H4 (cell line): Measurements from ENCODE around the gene EFNA1. TPM values are rescaled to one million over a fixed set of nuclear protein-coding genes. Genes with fewer than 3 reads are reported as not detected.

Experiments used
- DNase-seq: peaks from one replicate; pipeline ENCODE4 v3.0.0-alpha.2; 2015; ENCODE audit warnings: low spot score
- total RNA-seq: library from RNA; depleted of rRNA; stranded (reverse); fragments of >200 nt; shearing (Covaris generic); gene quantifications from 2 replicates; pipeline ENCODE4 v1.2.3, GENCODE V29; 2014; rRNA removed

EFNA1 gene
- total RNA-seq, 1 experiment from 2014 or later, result 28.0 TPM

DNA sequence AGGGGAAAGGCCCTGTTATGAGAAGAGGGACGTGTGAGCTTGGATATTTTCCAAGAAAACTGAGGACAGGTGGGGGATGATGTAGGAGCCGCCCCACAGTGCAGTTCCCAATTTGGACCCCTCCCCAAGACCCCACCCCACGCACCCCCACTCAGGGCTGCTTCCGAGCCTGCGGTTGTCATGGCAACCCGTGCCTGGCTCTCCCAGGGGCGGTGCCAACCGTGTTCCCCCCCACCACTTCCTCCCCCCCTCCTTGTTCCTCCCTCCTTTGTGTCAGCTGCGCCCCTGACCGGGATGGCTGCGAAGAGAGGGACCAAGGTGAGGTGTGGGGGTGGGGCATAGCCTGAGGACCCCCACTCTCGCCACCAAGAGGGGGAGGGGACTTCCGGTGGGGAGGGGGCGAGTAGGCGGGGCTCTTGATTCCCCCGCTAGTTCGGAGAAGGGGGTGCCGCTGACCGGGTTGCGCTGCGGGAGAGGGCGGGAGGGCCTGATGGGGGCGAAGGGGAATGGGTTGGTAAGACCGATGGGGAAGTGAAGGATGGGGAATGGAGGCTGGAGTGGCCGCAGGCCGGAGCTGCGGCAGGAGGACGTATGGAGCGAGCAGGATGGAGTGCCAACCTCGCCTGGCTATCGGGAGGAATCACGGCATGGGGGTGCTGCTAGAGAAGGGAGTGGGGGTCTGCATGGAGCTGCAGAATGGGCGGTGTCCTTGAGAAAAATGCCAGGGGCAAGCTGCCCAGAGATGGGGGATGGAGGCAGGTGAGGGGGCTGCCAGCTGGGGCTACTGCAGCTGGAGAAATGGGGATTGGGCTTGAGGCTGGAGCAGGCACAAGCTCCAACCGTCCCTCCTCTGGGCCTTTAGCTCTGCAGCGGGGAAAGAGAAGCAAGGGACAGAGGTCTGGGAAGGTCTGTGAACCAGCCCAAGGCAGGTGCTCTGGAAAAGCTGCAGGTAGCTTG lies 46.9 kb downstream of the EFNA1 start:
- DNase-seq, result no peak

DNA sequence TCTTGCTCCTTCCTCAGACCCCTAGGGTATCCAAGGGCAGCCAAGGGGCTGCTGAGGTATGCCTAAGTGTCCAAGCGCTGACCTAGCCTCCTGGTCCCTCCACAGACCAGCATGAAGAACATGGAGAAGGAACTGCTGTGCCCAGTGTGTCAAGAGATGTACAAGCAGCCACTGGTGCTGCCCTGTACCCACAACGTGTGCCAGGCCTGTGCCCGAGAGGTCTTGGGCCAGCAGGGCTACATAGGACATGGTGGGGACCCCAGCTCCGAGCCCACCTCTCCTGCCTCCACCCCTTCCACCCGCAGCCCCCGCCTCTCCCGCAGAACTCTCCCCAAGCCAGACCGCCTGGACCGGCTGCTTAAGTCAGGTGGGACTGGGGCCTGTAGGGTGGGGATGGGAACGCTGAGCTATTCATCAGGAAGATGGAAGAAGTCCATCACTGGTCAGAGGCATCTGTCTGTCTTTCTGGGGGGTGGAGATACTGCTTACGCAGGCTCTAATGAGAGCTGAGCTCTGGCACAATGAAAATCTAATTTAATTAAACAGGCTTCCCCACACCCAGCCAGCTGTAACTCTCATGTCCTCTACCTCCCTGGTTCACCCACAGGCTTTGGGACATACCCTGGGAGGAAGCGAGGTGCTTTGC lies 47.7 kb downstream of the EFNA1 start:
- DNase-seq, result no peak

DNA sequence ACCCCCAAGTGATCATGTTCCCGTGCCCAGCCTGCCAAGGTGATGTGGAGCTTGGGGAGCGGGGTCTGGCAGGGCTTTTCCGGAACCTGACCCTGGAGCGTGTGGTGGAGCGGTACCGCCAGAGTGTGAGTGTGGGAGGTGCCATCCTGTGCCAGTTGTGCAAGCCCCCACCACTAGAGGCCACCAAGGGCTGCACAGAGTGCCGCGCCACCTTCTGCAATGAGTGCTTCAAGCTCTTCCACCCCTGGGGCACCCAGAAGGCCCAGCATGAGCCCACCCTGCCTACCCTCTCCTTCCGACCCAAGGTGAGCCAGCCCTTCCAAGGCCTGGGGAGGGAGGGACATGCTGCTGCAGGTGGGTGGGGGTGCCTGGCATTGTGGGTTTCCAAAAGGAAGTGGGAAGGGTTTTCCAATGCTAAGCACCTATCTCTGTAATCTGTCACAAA lies 48.3 kb downstream of the EFNA1 start:
- DNase-seq, result peak; percentile 15

DNA sequence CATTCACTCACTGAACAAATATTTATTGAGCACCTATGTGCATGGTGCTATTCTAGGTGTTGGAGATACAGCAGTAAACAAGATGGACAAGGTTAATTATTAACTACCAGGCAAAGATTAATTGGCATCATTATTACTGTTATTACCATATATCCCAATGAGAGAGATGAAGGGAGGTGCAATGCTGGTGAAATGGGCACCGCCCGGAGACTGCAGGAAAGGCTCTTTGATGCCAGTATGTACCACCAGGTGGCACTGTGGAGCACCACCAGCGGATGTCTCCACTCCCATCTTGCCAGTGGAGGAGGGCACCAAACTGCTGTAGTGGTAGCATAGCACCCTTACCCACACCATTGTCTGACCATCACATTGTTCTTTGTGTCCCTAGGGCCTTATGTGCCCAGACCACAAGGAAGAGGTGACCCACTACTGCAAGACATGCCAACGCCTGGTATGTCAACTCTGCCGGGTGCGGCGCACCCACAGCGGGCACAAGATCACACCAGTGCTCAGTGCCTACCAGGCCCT lies 48.9 kb downstream of the EFNA1 start:
- peak; percentile 71 for DNase-seq

DNA sequence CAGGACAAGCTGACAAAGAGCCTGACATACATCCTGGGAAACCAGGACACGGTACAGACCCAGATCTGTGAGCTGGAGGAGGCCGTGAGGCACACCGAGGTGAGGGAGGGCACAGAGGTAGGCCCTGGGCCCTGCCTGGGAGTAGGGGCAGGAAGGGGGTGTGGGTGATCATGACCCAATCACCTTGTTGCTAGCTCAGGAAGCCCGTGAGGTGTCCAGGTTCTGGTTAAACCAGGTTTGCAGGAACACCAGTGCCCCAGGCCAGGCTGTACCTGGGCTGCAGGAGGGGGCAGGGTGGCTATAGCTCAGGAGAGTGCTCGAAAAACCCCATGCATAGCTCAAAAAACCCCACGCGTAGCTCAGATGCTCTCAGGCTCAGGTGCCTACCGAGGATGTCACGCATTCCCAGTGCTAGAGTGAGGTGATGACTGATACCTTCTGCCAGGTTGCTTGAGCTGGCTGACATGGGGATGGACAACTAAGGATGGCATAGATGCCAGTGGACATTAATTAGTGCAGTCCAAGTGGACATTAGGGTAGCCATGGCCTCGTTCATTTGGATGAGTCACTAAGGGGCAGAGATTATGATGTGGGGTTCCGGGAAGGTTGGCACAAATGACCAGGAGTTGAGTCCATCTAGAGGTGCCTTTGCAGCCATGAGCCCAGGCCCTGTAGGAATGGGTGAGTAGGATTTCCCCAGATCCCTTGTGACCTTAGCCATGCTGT lies 49.7 kb downstream of the EFNA1 start:
- DNase-seq, result peak; percentile 3

DNA sequence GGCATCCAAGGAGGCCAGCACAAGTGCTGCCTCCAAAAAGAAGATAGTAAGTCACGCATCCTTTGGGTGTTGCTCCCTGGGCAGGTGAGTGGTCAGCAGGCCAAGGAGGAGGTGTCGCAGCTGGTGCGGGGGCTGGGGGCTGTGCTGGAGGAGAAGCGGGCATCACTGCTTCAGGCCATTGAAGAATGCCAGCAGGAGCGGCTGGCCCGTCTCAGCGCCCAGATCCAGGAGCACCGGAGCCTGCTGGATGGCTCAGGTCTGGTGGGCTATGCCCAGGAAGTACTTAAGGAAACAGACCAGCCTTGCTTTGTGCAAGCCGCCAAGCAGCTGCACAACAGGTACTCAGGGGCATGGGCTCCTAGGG lies 50.2 kb downstream of the EFNA1 start:
- DNase-seq, result no peak

DNA sequence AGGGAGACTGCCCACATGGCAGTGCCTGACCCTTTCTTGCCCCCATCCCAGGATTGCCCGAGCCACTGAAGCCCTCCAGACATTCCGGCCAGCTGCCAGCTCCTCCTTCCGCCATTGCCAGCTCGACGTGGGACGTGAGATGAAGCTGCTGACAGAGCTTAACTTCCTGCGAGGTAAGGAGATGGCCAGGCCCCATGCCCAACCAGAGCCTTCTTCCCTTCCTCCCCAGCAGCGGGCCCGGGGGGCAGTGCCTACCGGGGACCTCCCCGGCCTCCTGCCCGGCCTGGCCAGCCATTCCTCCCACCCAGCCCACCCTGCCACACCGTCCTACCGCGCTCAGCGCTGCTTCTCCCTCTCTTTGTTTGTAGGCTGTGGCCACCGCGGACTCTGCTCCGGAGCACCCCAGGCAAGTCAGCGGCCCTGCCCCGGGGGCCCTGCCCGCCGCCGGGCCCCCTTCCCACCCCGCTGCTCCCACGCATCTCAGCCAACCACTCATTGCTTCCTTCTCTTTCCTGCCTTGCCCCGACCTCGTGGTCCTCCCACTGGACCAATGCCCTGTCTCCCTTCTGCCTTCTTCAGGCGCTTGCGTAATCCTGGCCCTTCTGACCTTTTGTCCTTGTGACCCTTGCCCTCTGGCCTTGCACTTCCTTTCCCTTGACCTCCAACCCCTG lies 50.9 kb downstream of the EFNA1 start:
- DNase-seq, result no peak

DNA sequence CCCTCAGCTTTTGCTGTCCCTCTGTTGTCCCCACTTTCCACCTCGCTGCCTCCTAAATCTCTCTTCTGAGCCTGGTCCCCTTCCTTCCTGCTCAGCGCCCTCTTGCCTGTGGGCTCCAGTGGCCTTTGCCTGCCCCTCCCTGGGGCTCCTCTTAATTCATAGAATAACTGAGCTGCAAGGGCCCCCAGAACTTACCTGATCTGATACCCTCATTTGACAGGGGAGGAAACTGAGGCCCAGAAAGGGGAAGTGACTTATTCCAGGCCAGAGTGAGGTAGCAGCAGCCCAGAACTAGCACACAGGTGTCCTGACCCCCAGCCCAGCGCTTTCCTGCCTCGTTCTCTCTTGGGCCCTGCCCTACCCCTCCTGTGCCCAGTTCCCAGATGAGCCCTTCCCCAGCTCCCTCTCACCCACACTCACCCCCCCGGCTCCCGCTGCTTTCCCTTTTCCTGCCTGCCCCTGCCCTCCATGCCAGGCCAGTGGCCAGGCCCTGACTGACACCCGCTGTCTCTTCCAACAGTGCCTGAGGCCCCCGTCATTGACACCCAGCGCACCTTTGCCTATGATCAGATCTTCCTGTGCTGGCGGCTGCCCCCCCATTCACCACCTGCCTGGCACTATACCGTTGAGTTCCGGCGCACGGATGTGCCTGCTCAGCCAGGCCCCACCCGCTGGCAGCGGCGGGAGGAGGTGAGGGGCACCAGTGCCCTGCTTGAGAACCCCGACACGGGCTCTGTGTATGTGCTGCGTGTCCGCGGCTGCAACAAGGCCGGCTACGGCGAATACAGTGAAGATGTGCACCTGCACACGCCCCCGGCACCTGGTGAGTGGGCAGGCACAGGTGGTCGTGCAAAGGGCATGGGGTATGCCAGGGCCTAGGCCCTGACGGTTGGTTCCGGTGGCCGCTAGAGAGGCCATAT lies 51.7 kb downstream of the EFNA1 start:
- DNase-seq, result no peak

DNA sequence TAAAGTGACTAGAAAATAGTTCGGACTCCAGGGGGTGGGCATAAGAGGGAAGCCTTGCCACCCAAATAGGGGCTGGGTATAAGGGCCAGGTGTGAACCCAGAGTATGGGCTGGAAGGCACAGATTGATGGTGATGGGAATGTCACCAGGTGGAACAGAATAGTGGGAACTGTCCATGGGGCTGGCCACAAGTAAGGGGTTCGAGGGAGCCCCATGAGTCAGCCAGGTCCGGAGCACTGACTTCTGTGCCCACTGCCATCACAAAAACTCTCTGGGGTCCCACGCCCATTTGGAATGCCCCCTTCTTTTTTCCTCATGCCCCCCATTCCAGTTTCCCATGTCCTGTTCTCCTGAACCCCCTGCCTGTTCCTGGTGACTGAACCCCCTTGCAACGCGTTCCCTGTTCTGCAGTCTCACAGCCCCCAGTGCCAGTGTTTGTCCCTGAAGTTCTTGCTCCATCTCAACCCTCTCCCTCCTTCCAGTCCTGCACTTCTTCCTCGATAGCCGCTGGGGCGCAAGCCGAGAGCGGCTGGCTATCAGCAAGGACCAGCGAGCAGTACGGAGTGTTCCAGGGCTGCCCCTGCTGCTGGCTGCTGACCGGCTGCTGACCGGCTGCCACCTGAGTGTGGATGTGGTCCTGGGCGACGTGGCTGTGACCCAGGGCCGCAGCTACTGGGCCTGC lies 53.8 kb downstream of the EFNA1 start:
- DNase-seq, result no peak

DNA sequence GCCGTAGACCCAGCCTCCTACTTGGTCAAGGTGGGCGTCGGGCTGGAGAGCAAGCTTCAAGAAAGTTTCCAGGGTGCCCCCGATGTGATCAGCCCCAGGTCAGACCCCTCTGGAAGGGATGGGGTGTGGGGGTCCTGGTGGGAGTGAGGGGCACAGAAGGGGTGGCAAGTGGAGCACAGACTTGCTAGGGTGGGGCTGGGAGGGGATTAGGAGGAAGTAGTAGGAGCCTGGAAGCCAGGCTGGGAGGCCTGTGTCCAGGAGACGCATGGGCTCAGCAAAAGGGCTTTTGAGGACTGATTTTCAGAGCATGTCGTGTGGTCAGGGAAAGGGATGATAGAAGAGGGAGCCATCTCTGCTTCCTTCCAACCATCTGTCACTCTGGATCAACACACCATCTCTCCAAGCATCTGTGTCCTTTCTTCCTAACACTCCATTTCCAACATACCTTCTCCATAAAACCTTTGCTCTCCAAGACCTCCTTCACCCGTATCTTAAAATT lies 54.4 kb downstream of the EFNA1 start:
- DNase-seq, result no peak

DNA sequence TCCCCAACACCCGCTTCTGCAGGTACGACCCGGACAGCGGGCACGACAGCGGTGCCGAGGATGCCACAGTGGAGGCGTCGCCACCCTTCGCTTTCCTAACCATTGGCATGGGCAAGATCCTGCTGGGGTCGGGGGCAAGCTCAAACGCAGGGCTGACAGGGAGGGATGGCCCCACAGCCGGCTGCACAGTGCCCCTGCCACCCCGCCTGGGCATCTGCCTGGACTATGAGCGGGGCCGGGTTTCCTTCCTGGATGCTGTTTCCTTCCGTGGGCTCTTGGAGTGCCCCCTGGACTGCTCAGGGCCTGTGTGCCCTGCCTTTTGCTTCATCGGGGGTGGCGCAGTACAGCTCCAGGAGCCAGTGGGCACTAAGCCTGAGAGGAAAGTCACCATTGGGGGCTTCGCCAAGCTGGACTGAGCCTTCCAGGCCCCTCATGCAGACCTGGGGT lies 56.1 kb downstream of the EFNA1 start:
- DNase-seq, result no peak

DNA sequence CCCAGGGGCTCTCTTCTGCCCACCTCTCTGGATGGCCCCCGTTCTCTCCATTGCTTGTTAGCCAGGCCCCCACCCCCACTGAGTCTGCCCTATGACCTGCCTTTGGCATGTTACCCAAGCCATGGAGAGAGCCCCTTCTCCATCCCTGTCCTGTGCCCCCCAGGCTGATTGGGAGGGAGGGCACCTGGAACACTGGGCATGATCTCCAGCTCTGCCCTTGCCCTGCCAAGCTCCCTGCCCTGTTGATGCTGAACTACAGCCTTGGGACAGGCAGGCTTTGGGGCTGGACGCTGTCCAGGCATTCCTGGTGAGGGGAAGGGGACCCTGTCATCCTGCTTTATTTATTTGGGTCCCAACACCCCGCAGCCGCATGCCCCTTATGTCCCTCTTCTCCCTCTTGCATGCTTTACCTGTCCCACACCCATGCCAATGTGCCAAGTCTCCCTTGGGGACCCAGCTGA lies 56.7 kb downstream of the EFNA1 start:
- DNase-seq, result no peak

Other genes with a start within 250 kb of the EFNA1 start
- 1.2 and 7.9 TPM in 2 replicates for gene PMVK, start 191.2 kb upstream of the EFNA1 start, total RNA-seq
- 22.8 and 31.2 TPM in 2 replicates for gene PBXIP1, start 171.8 kb upstream of the EFNA1 start, total RNA-seq
- gene PYGO2, start 166.1 kb upstream of the EFNA1 start, total RNA-seq, result 18.0 TPM in 2 replicates
- gene SHC1, start 157.1 kb upstream of the EFNA1 start, total RNA-seq, result 163 and 170 TPM in 2 replicates
- gene CKS1B, start 153.2 kb upstream of the EFNA1 start, total RNA-seq, result 170 and 248 TPM in 2 replicates
- 31.4 and 37.9 TPM in 2 replicates for gene FLAD1, start 144.5 kb upstream of the EFNA1 start, total RNA-seq
- not detected in 2 replicates for gene LENEP, start 134.3 kb upstream of the EFNA1 start, total RNA-seq
- gene ZBTB7B, start 125.1 kb upstream of the EFNA1 start, total RNA-seq, result 8.3 and 10.6 TPM in 2 replicates
- gene DCST2, start 94.1 kb upstream of the EFNA1 start, total RNA-seq, result not detected in 2 replicates
- not detected in 2 replicates for gene DCST1, start 94.1 kb upstream of the EFNA1 start, total RNA-seq
- 51.8 and 64.3 TPM in 2 replicates for gene ADAM15, start 76.6 kb upstream of the EFNA1 start, total RNA-seq
- 24.4 and 26.9 TPM in 2 replicates for gene EFNA4, start 64.1 kb upstream of the EFNA1 start, total RNA-seq
- gene EFNA3, start 49.0 kb upstream of the EFNA1 start, total RNA-seq, result 7.5 and 9.5 TPM in 2 replicates
- gene SLC50A1, start 8.0 kb downstream of the EFNA1 start, total RNA-seq, result 35.8 and 40.5 TPM in 2 replicates
- gene DPM3, start 12.7 kb downstream of the EFNA1 start, total RNA-seq, result 53.2 and 72.4 TPM in 2 replicates
- 128 and 140 TPM in 2 replicates for gene KRTCAP2, start 45.4 kb downstream of the EFNA1 start, total RNA-seq
- 0.37 and 1.1 TPM in 2 replicates for gene TRIM46, start 46.0 kb downstream of the EFNA1 start, total RNA-seq
- 2.8 and 3.9 TPM in 2 replicates for gene THBS3, start 80.0 kb downstream of the EFNA1 start, total RNA-seq
- 79.5 and 82.1 TPM in 2 replicates for gene MTX1, start 80.8 kb downstream of the EFNA1 start, total RNA-seq
- 5.7 and 11.0 TPM in 2 replicates for gene ENTREP3, start 127.6 kb downstream of the EFNA1 start, total RNA-seq
- gene SCAMP3, start 134.5 kb downstream of the EFNA1 start, total RNA-seq, result 72.7 and 133 TPM in 2 replicates
- 13.7 and 14.6 TPM in 2 replicates for gene CLK2, start 145.6 kb downstream of the EFNA1 start, total RNA-seq
- gene HCN3, start 149.6 kb downstream of the EFNA1 start, total RNA-seq, result 0.52 TPM in 1 of 2 replicates, not detected in the other
- not detected in 2 replicates for gene PKLR, start 173.6 kb downstream of the EFNA1 start, total RNA-seq
- gene FDPS, start 181.0 kb downstream of the EFNA1 start, total RNA-seq, result 218 and 266 TPM in 2 replicates
- gene RUSC1, start 193.0 kb downstream of the EFNA1 start, total RNA-seq, result 27.5 and 33.8 TPM in 2 replicates